ENCODE measurements around the gene PLPPR2.
"Not testable (repeated sequence)": the region's sequence is repeated elsewhere in the genome, so short reads cannot be mapped to it uniquely, and the experiment has no call there.

PLPPR2 gene

DNA sequence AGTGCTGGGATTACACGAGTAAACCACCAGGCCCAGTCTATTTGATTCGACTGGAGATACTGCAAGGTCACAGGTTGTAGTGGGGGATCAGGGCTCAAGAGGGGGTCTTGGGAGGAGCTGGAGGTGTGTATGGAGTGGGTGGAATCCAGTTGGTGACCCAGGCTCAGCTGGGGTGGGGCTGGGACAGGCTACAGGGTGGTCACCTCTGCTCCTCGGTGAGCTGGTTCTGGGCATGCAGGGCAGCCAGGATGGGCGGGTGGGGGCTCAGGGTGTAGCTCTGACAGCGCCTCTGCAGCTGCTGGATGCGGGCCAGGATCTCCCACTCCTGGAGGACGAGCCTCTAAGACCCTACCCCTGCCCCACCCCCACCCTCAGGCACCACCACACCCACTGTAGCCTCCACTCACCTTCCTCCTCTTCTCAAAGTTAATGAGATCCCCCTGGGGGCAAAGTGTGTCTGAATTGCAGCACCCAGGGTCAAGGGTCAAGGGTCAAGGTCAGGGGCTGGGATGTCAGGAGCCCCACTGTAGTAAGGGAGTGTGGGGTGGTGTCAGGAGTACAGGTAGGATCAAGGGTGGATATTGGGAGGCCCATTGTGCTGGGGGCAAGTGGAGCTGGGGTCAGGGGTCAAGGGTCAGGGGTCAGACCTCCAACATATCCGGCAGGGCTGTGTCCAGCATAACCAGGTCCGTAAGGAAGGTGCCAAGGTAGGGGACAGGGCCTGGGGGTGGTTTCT, 46.7 kb downstream of the PLPPR2 start:
- no peak for DNase-seq

DNA sequence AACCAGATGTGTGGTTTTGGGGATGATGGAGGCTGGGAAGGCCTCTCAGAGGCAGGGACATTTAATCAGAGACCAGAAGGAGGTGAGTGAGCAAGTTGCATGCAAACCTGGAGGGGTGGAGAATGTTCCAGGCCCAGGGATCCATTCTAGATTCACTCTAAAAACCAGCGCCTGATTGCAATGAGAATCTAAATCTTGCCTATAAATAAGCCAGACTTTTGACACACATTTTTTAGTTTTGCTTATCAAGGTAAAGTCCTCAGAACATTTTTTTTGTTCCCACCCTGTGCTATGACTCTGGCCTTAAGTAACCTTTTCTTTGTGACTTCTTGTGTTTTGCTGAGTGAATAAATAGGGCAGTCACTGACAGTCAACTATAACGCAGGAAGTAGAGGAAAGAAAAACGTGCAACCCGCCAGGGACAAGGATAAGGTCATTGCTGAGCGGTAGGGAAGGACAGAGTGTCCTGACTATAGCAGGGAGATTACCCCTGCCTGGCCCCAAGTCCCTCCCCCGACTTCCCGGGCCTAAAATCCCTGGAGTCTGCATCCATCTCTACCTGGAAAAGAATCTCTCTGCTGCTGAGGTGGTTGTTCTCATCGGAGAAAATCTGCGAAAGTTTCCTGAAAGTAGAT, 49.5 kb downstream of the PLPPR2 start:
- DNase-seq, result no peak

DNA sequence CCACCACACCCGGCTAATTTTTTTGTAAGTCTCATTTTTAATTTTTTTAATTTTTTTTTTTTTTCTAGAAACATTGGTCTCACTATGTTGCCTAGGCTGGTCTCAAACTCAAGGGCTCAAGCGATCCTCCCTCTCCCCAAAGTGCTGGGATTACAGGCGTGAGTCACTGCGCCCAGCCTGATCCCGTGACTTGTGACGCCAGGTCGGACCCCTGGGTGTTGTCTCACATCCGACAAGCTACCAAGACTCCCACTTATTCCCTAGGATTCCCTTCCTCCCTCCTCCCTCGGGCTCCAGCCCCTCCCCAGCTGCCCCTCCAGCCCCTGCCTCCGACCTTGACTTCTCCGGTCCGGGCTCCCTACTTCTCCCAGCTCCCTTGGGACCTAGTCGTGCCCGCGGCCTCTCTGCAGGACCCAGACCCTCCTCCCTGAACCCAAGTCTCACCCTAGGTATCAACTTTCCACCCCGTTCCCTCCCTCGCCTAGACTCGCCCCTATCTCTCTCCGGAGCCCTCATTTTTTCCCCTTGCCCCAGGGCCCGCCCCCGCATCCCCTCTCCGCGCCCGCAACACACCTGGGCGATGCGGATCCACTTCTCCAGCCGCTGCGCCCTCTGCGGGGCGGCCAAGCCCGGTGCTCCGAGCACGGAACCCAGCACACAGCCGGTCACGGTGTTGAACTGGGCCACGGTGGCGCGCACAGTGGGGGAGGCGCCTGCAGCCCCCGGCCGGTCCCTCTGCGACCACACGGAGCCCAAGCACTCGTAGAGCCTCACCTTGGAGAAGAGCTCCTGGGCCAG, 50.8 kb downstream of the PLPPR2 start:
- DNase-seq, result peak; percentile 72

DNA sequence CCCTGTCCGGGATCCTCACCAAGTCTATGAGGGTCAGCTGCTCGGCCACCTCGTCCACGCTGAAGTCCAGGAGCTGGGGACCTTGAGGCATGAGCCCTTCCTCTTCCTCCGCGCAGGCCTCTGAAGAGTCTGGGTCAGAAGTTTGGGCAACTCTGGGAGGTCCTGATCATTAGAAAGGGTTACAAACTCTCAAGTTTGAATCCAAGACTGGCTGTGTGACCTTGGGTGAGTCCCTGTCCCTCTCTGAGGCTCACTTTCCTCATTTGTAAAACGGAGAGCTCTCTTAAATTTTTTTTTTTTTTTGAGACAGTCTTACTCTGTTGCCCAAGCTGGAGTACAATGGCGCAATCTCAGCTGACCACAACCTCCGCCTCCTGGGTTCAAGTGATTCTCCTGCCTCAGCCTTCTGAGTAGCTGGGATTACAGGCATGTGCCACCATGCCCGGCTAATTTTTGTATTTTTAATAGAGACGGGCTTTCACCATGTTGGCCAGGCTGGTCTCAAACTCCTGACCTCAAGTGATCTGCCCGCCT, 51.5 kb downstream of the PLPPR2 start:
- DNase-seq, result not testable (repeated sequence)

DNA sequence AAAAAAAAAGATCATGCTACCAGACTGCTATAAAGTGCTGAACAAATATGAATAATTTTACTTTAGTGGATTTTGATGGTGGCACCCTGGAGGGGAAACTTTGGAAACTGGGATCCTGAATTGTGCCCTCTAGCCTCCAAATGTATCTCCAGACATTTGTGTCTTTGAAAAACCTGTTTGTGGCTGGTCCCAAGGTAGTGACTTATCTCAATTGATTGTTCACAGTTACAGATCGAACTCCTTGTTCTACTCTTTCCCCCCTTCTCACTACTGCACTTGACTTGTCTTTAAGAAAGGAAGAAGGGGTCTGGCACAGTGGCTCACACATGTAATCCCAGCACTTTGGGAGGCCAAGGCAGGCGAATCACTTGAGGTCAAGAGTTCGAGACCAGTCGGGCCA, 53.4 kb downstream of the PLPPR2 start:
- no peak for DNase-seq

DNA sequence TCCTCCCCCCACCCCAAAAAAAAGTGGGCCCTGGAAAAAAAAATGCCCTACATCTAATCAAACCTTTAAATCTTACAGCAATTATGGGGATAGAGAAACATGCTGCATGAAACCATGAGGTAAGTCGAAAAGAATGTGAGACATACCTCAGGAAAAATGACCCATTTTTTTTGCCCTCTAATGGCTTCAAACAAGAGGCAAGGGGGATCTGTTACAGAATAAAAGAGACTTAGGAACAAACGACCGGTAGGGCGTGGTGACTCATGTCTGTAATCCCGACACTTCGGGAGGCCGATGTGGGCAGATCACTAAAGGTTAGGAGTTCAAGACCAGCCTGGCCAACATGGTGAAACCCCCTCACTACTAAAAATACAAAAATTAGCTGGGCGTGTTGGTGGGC, 55.5 kb downstream of the PLPPR2 start:
- no peak for DNase-seq

DNA sequence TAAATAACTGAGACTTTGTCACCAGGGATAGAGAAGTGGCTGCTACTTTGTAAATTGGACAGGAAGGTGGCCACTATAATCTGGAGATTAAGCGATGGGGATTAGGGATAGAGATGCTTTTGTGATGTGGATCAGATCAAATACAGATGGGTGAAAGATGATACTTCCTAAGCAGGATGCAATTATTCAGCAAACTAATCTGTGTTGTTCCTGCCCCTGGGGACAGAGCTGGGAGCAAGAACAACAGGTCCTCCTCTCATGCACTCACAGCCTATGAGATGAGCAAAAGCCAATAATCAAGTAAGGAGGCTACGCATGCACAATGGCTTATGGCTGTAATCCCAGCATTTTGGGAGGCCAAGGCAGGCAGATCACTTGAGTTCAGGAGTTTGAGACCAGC, 59.3 kb downstream of the PLPPR2 start:
- DNase-seq, result no peak

All from stimulated activated CD4-positive, alpha-beta T cell treated with anti-CD3 and anti-CD28 coated beads, Interleukin-15, amount 100 ng/mL, for 24 hours (primary cell).